ENCODE measurements around the gene CCDC50.

The CCDC50 gene

GRCh38 chr3:191320316-191320715, 8.9 kb upstream of the CCDC50 start:
- DNase-seq (ENCODE audit: low read depth), result no peak

GRCh38 chr3:191321019-191321767, 8.0 kb upstream of the CCDC50 start:
- no peak for DNase-seq (ENCODE audit: low read depth)

DNA sequence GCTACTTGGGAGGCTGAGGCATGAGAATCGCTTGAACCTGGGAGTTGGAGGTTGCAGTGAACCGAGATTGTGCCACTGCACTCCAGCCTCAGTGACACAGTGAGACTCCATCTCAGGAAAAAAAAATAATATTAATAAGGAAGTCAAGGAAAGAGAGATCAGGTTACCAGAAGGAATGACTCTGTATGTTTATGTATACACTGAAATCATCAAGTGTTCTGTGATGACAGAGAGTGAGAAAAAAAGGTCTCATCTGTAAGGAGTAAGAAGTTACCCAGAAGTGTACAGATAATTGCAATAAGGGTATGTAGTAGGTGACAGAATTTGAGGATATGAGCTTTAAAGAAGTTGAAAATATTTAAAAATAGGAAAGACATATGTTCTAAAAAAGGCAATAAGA, 4.3 kb upstream of the CCDC50 start:
- no peak for DNase-seq (ENCODE audit: low read depth)

DNA sequence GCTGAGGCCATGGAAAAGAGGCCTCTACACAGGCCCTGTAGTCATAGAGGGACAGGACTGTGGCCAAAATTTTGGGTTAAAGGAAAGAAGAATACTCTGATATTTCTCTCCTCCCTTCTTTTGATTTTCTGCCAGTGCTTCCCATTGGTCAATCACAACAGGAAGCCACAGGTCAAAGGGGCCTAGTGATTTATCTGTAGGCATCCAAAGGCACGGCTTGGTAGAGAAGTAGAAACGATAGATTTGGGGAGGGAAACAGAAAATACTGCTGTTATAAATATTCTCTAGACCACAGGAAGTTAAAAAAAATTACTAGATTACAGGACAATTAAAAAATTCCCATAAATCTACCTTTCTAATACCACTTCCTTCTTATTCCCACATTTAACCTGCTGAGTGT, 1.7 kb upstream of the CCDC50 start:
- no peak for DNase-seq (ENCODE audit: low read depth)

GRCh38 chr3:191328383-191328961, 722 bp upstream of the CCDC50 start:
- no peak for DNase-seq (ENCODE audit: low read depth)

DNA sequence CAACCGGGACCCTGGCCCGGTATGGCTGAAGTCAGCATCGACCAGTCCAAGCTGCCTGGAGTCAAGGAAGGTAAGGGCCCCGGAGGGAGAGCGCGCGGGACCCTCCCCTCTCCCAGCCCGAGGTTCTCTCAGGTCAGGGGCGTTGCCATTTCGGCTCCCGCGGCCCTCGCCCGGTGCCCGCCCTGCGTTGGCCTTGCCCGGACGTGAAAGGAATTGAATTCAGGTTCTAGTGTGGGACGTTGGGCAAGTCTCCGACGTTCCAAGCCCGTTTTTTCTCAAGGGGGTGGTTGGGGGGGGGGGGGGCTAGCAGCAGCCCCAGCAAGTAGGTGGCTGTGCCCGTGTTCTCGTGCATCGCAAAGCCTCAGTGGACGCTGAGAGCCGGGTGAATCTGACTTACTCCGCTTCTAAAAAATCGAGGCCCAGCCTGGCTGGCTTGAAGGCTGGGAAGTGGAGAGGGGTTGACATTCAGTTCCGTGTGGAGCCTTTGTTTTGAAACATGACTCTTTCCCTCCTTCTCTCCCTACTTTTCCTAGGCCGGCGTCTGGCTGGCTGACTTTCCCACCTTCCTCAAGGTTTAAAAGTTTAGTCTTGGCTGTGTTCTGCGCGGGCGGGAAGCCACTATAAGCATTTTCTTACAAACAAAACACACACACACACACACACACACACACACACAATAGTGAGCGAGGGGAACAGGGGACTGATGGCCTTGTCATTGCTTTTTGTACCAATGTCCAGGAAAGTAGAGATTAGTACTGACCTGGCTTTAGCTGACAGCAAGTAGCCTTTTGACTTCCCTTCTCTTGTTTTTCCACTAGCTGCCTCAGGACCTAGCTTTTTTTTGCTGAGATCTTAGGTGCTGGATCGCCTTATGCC, 698 bp downstream of the CCDC50 start, which contains the start of gene UTS2B:
Gene UTS2B (minus strand): TSS at position 873 of the 876 bp plus-strand sequence. CDS start 48,337 bp downstream, outside the sequence.
- DNase-seq (ENCODE audit: low read depth), result peak; percentile 24

DNA sequence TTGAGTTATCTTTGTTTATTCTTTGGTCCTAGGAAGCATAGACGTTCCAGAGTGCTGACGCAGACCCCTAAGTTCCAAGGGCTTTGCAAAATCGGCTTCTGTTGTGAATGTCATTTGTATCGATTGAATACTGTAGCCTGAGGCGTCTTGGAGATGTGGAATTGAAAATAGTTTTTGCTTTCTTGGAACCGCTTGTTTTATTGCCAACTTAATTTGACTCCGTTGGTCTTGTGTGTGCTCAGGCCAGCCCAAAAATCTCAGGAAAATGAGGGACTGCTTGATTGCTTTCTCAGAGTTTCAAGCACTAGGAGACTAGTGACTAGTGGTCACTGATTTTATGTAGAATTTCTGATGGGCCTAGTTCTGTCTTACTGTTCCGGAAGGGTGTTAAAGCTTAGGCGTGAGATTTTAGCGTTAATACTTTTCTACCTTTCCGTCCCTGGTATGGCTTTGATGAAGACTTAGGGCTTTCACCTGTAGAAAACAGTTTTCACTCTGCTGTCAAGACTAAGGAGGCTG, 1.4 kb downstream of the CCDC50 start:
- DNase-seq (ENCODE audit: low read depth), result peak; percentile 69

GRCh38 chr3:191331388-191331787, 2.2 kb downstream of the CCDC50 start:
- peak; percentile 29 for DNase-seq (ENCODE audit: low read depth)

GRCh38 chr3:191333298-191333880, 4.2 kb downstream of the CCDC50 start:
- no peak for DNase-seq (ENCODE audit: low read depth)

DNA sequence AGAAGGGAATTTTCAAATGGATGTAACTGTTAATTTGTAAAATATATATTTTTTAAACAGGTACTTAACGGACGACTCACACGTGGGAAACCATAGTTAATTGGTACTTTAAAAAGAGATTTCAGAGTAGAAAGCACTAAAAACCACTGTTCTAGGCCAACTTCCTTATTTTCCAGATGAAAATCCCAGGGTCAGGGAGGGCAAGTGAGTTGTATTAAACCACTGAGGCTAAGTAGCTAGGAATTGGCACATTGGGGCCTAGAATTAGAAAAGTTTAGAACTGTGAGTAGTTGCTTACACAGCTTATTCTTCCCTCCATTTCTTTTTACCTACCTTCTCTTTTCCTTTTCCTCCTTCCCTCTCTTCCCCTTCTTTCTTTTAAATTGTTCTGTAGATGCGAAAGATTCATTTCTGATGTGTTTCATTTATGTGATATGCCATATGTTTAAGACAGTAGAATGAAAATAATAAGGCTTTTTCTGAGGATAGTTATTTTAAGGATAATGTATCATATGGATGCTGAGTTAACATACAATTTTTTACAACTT, 5.2 kb downstream of the CCDC50 start:
- DNase-seq (ENCODE audit: low read depth), result no peak

- no peak for DNase-seq (ENCODE audit: low read depth)
Measured at GRCh38 chr3:191336833-191337232, 7.6 kb downstream of the CCDC50 start.

- DNase-seq (ENCODE audit: low read depth), result no peak
Measured at GRCh38 chr3:191338177-191338488, 8.9 kb downstream of the CCDC50 start.

DNA sequence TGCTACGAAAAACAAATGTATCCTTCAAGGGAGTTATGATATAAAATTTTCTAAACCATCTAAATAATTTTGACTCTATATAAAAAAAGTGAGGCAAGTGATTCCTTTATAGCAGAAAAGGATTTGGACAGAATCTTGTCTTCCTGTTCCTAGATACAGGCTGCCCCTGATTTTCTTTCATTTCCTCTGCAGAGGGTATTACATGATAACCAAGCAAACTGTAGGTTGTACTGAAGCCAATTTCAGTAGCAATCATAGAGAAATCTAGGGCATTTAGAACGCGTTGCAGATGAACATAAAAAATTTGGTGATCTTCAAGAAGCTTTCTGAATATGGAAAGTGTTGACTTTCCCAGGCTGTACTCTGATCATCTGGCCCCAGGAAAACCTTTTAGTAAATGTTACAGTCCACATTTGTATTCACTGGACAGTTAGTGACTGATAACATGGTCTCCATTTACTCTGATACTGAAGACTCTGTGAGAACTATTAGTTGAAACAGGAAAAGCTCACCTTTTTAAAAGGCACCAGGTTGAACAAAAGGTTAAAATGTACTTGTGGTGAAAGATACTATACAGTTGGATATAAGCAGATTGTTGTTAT, 10.2 kb downstream of the CCDC50 start:
- no peak for DNase-seq (ENCODE audit: low read depth)

GRCh38 chr3:191340351-191340750, 11.2 kb downstream of the CCDC50 start:
- no peak for DNase-seq (ENCODE audit: low read depth)

DNA sequence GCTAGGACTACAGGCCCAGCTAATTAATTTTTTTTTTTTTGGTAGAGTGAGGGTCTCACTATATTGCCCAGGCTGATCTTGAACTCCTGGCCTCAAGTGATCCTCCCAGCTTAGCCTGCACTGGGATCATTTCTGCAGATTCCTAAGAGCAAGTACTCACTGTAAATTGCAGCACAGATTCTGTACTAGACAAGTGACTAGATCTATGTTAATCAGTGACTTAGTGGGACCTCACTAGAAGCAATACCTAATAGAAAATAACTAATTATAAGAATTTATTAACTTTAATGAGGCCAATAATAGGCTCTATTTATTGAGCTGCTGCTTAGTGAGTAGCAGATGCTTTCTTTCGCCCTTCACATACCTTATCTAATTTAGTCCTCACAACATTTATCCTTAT, 11.8 kb downstream of the CCDC50 start:
- DNase-seq (ENCODE audit: low read depth), result no peak

GRCh38 chr3:191342006-191342405, 12.8 kb downstream of the CCDC50 start:
- no peak for DNase-seq (ENCODE audit: low read depth)

DNA sequence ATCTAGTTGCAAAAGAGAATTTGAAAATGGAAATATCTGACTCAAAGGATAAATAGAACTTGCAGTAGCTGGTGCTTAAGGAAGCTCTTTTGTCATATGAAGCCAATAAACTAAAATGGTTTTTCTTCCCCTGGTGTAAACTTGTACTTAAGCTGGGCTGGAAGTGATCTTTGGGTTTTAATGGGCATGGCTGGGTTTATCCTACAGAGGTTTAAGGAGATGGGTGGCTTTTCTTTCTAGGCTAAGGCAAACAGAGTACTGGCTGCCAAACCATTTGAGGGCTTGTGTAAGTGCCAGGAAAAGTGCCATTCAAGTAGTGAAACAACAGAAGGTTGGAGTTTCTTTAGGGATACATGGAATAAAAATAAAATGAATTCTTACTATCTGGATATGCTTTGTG, 13.2 kb downstream of the CCDC50 start:
- no peak for DNase-seq (ENCODE audit: low read depth)

- no peak for DNase-seq (ENCODE audit: low read depth)
Measured at GRCh38 chr3:191343115-191343514, 13.9 kb downstream of the CCDC50 start.

- no peak for DNase-seq (ENCODE audit: low read depth)
Measured at GRCh38 chr3:191343913-191344312, 14.7 kb downstream of the CCDC50 start.

GRCh38 chr3:191345334-191345733, 16.1 kb downstream of the CCDC50 start:
- DNase-seq (ENCODE audit: low read depth), result no peak

DNA sequence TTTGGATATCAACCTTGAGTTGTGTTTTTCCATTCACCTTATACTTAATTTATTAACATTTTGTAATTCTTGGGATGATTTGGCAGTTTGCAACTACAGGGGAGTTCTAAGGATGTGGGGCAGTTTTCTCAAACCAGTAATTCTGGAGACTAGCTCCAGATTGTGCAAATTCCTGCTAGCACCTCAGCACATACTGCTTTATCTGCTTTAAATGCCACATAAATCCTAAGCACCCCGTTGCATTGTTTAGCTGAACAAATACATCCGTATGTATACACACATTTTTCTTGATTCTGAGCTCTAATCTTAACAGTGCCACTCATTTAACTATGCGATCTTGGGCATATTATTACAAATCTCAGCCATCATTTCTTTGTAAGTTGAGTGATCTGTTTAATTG, 18.0 kb downstream of the CCDC50 start:
- no peak for DNase-seq (ENCODE audit: low read depth)

GRCh38 chr3:191348098-191348497, 18.9 kb downstream of the CCDC50 start:
- no peak for DNase-seq (ENCODE audit: low read depth)
